HPDE6-E6E7 (cell line): ENCODE data around the gene TMEM114.

Experiments used
- DNase-seq: peaks from one replicate; pipeline ENCODE4 v3.0.0; 2011; ENCODE audit warnings: missing footprints; ENCODE audit errors: extremely low spot score

The TMEM114 gene

DNA sequence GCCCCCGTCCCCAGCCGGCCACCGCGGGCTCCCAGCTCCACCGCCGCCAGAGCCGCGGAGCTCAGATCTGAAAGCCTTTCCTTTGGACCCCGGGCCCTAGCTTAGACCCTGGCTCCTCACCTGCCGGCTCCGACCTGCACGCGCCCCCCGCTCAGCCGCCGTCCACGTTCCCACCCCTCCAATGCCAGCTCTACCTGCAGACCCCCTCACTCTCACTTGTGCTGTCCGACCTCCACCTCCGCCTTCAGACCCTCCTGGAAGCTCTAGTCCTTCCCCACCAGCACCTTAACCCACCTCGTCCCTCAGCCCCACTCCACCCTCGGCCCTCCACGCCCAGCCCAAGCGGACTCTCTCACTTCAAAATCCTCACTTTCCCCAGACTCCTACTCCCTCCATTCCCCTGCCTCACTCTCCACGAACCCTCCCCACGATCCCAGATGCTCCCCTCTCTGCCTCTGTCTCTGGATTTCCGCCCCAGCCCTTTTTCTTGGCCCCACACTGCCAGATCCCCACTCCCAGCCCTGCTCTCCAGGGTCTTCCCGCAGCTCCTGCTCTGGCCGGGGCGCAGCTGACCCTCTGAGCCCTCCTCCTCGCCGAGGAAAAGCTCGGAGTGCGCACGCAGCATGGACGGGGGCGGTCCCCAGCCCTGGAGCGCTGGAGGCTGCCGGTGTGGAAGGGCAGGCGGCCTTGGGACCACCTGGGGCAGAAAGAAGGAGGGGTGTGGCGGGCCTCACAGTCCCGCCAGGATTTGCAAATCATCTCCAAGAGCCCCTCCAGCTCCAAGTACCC is at the start of gene TMEM114:
TSS of gene TMEM114 (minus strand) at position 612 of the 789 bp plus-strand sequence. CDS start 673 bp downstream, outside the sequence.
- DNase-seq, result no peak

DNA sequence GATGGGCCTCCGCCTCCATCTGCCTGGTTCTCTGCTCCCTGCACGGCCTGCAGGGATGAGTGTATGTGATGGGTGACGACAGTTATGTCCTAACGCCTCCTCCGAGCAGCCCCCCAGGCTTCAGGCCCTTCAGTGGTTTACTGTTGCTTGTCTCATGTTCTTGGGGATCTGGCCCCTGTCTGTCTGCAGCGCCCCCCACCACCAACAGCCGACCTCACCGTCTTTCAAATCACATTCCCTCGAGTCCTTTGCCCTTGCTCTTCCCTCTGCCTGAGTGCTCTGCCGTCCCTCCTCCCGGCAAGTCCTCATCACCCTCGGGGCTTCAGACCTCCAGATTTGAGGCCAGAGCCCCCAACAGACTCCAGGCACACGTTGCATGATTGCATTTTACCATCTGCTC is 49.4 kb upstream of the TMEM114 start:
- no peak for DNase-seq

DNA sequence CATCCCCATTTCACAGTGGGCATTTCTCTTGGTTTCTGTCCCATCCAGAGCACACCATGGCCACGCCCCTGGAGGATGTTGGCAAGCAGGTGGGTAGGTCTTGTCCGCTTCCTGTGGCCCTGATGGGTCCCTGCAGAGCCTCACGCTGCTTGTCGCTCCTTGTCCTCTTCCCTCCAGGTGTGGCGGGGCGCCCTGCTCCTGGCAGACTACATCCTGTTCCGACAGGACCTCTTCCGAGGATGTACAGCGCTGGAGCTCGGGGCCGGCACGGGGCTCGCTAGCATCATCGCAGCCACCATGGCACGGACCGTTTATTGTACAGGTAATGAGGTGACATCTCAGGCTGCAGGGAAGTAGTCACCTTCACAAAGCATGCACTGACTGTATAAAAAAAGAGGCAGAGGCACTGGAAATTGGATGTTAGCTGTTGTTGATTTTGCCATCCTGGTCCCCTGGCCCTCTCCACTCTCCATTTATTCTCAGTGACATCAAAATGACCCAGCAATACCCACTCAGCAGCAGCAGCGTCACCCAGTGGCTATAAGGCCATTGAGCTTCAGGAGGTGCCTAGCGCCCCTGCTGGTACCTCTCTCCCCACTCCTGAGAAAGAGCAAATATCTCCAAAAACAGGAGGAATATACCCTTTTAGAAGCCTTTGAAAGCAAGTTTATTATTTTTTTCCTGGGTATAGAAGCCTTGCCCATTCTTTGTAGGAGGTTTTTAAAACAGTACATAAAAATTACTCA is 44.9 kb upstream of the TMEM114 start:
- DNase-seq, result no peak

DNA sequence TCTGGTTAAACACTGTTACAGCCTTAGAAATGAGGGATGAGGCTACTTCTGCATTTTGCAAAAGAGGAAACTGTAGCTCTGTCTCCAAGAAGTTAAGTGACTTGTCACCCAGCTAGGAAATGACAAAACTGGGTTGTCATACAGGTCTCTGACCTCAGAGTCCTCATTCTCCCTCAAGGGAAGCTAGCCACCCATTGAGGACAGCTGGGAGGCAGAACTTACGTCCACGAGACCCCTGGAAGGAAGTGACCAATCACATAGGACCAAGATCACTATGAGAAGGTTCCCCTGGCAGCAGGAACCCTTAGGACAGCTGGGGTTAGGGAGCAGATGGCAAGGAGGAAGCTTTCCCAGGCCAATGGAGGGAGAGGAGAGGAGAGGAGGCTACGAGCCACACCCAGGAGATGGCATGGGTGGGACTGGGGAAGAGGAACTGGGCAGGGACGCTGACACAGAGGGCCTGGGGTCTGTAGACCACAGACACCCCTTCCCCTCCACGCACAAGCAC is 42.4 kb upstream of the TMEM114 start:
- no peak for DNase-seq

DNA sequence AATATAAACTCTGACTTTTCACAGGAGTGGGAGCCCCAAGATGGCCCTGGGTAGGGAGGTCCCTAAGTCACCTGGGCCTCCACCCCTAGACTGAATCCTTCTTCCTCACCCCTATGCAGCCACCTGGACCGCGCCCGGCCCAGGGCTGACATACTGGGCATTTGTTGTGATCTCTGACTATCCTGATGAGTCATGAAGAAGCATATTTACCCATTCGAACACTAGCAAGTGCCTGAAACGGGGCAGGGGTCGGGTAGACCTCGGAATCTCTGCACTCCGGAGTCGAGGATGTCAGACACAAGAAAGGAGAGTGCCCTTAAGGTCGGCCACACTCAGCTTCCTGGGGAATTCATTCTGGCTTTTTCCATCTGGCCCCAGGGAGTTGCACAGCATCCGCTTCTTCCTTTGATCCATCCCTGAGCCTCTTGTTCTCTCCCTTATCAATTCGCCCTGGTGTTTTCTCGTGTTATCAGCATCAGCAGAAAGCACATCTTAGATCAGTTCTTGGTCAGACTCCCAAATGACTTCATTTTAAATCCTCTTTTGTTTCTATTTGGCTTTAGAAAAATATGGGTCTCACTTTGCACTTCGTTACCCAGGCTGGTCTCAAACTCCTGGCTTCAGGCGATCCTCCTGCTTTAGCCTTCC is 41.6 kb upstream of the TMEM114 start:
- no peak for DNase-seq

DNA sequence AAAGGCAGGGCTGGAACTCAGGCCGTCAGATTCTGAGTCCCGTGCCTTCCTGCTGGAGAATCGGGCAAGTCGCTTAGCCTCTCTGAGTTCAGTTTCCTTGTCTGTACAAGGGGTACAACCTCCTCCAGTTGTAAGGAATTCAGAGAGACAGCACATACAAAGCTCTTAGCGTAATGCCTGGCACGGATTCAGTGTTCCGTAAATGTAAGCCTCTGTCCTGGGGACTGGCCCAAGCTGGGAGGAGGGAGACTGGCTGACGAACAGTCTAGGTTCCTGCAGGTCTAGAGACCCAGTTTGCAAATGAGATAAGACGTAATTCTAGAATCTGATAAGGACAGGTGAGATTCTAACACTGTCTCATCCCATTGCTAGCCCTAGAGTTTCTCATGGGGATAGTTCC is 41.1 kb upstream of the TMEM114 start:
- DNase-seq, result no peak

DNA sequence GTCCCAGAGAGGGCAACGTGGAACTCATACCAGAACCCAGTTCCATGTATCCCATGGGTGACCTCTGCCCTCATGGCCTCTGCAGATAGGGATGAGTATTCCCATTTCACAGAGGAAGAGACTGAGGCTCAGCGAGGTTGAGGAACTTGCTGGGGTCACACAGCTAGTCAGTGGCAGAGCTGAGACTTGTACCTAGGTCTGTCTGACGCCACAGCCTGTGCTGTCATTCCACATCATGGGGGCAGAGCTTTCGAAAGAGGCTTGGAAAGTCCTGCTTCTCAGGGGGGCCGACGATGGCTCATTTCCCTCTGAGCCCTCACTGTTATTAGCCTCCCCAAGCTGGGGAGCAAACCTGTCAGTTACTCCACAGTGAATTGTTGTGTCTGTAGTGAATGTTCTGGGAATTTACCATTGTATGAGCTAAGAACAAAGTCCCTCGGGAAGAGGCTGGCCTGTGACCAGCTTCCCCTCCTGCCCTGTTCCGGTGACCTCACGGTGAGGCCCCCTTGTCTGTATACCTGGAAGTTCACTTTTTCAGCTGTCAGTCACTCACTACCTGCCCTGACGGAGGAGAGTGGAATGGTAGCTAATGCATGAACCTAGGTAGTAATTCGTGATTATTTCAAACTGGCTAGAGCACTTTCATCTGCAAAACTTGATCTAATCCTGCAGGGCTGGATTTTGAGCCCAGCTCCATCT is 40.1 kb upstream of the TMEM114 start:
- no peak for DNase-seq

DNA sequence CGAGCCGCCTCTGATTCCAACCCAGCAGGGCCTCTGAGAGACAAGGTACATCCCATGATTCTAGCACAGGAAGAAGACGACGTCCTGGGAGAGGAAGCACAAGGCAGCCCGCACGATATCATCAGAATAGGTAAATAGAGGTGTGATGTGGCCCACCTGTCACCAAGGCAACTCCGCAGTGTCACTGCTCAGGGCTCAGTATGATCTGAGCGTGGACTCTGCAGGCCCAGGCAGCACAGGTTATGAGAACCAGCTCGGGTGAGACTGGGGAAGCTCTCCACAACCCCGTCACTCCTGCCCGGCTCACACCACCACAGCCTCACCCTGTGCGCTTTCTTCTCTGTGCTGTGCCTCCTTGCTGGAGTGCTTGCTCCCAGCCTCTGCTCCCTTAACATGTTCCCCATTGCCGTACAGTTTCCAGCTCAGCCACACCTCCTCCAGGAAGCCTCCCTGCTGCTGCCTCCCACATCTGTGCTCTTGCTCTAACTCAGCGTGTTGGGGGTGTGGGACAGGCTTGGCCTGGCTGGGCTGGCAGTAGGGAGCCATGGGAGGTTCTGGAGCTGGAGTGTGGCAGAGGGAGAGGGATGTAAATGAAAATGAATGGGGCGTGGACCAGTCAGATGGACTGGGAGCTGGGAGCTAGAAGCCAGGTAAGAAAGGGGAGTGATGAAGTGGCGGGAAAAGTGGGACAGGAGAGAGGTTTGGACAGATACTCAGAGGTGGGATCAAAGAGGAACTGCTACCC is 38.8 kb upstream of the TMEM114 start:
- DNase-seq, result no peak

DNA sequence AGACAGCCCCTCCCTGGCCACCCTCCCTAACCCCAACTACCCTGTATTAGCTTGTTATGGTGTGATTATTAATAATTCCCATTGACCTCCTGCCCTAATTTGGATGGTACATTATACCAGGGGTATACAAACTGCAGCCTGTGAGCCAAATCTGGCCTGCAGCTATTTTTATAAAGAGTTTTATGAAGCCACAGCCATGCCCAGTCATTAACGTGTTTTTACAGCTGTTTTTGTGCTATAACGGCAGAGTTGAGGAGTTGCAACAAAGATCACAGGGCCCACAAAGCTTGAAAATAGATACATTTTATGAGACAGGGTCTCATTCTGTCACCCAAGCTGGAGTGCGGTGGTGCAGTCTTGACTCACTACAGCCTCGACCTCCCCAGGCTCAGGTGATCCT is 37.1 kb upstream of the TMEM114 start:
- no peak for DNase-seq

DNA sequence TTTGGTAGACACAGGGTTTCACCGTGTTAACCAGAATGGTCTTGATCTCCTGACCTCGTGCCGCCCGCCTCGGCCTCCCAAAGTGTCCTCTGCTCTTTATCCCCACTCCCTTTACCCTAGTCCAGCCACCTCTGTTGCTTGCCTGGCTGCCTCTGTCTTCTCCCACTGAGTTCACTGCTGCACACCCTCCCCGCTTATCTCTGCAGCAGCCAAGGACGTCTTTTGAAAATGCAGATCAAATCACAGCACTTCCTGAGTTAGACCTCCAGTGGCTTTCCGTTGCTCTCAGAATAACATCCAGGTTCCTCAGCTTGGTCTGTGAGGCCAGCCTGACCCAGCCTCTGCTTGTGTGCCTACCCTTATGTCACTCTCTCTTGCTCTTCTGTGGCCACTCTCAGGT is 36.6 kb upstream of the TMEM114 start:
- DNase-seq, result no peak

DNA sequence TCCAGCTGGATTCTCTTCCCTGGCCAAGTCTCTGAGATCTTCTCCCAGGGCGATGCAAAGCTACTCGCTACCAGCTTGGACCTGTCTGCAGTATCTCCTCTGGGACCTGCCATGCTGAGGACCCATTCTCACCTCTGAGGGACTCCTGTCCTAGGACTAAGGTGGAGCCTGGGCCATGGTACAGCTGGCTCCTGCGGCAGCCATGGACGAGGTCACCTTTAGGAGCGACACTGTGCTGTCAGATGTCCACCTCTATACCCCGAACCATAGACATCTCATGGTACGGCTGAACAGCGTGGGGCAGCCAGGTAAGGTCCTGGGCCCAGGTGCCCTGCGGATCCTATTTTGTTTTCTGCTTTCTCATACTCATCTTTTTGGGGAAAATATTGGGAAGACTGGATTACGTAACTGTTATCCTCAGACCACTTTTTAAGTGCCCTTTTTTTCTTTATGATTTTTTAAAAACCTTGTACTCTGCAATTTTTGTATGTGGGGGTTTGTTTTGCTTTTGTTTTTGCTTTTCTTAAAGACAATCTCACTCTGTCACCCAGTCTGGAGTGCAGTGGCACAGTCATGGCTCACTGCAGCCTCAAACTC is 35.3 kb upstream of the TMEM114 start:
- no peak for DNase-seq

DNA sequence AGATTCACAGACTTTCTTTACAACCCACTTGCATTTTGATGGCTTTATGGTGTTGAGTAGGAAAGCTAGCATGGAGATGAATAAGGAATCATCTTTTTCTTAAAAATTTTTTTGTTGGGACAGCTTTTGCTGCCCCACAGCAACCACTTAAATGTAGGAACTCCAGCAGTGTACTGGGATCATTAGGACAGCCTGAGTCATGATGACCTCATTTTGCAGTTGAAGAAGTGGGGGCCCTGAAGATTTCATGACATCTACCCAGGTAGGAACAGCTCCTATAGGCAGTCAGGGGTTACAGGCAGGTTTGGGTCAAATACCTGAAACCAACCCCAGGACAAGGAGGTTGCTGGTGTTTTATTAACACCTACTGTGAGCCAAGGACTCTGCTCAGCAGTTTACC is 33.3 kb upstream of the TMEM114 start:
- DNase-seq, result no peak

DNA sequence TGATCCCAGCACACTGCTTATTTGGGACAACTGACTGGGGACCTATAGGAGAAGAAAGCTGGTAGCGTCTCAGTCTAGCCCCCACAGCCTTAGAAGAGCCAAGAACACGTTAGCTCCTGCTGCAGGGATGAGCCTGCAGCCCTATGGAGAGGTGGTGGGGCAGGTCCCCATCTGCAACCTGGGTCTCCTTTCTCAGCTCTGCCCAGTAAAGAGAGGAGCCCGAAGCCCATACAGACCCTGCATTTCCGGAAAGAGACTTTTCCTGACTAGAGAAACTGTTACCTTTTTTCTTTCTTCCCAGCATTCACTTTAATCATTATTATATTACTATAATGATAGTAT is 32.0 kb upstream of the TMEM114 start:
- peak; percentile 26 for DNase-seq

DNA sequence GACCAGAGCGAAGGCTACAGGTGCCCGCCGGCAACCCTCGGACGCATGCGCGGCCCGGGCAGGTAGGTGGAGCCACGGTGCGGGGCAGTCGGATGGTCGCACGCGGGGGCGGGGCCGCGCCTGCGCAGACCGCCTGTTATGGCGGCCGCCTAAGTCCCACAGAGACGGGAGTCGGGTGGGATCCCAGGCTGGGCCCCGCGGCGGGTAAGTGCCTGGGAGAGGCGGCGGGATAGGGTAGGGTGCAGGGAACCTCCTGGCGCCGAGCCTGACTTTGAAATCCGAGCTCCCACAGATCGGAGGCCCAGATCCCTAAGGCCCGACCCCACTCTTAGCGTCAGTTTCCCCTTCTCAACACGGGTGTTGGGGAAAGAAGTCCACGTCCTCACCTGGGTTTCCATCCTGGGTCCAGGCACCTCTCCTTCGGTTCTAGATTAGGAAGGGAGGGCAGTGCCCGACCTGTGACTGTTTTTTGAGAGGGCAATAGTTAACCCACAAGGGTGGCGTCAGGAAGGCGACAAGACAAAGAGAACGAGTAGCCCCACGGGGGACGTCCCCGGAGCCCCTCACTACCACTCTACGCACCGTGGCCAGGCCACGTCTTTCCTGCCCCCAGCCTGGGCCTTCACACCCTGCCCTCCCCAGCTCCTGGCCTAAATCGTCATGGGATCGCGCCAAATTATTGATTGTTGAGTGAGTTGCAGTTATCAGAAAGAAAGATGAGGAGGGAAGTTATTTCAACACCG is 31.4 kb upstream of the TMEM114 start, which contains the start of gene METTL22:
TSS of gene METTL22 (plus strand) at position 127 of the 743 bp plus-strand sequence. CDS start 3,968 bp downstream, outside the sequence.
- peak; percentile 88 for DNase-seq

DNA sequence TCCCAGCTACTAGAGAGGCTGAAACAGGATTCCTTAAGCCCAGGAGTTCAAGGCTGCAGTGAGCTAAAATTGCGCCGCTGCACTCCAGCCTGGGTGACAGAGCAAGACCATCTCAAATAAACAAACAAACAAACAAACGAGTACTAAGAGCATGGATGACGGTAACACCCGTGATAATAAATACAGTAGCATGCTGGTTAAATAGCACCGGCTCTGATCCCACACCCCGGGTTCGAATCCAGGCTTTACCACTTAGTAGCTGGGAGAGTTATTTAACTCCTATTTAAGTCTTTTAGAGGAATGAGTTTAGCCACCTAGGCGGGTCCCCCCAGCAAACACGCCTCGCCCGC is 30.9 kb upstream of the TMEM114 start:
- DNase-seq, result no peak

DNA sequence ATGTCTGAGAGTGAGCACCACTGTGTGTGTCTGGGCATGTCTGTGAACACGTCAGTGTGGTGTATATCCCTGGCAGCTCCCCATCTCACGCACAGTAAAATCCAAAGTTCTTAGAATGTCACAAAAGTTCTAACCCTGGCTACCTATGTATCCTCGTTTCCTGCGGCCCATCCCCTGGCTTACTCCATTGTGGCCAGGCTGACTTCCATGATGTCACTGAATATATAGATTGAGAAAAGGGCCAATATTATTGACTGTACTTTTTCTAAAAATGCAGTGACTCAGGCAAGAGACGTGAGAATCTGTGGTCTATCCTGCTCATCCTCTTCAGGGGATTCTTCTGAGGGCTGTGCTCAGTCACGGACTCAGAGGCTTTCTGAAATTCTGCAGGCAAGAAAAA is 30.2 kb upstream of the TMEM114 start:
- peak; percentile 6 for DNase-seq

DNA sequence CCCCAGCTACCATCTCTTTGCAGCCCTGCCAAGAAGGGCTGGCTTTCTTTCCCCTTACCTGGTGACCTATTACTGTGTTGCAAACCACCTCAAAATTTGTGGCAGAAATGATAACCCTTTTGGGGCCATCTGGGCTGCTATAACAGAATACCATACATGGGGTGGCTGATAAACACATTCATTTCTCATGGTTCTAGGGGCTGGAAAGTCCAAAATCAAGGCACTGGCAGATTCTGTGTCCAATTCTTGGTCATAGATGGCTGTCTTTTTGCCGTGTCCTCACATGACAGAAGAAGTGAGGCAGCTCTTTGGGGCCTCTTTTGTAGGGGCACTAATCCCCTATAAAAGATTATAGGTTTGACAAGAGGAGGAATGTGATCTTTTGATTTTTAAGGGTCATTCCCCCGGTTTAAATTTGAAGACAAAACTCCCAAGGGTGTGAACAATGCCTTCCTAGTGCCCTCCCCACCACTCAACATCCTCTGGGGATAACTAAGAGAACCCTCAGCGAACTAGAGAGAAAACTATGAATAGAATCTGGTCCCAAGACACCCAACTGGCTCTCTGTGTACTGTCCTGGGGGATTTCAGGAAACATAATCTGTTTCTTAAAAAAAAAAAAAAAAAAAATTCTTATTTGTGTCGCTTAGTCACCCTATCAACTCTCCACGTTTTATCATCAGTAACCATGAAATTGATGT is 29.5 kb upstream of the TMEM114 start:
- no peak for DNase-seq

DNA sequence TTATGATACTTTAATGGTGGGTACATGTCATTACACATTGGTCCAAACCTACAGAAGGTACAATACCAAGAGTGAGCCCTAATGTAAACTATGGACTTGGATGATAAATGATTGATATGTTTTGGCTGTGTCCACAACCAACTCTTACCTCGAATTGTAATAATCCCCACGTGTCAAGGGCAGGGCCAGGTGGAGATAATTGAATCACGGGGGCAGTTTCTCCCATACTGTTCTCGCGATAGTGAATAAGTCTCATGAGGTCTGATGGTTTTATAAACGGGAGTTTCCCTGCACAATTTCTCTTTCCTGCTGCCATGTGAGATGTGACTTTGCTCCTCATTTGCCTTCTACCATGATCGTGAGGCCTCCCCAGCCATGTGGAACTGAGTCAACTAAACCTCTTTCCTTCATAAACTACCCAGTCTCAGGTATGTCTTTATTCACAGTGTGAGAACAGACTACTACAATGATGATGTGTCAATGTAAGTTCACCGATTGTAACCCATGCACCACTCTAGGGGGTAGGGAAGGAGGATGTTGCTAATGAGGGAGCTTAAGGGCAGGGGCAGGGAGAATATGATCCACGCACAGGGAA is 24.2 kb upstream of the TMEM114 start:
- no peak for DNase-seq
